PC-9 (cell line): ENCODE measurements around the gene ARV1. TPM values are rescaled to one million over a fixed set of nuclear protein-coding genes. Genes with fewer than 3 reads are reported as not detected.

Source experiments
- BruUV-seq: library from RNA; stranded (reverse); fragments of 400-500 nt; replicated peaks from 2 replicates; lab custom pipeline; 2021; lab: Mats Ljungman, UMichigan
- CTCF ChIA-PET: fragments of 300-600 bp; sonication (Branson Sonifier 250); formaldehyde crosslinking; loops from one replicate; lab custom pipeline; 2022; ENCODE audit warnings: antibody characterized with exemption; lab: Charles Lee
- POLR2A ChIA-PET: fragments of 300-600 bp; sonication (Branson Sonifier 250); formaldehyde crosslinking; loops from one replicate; lab custom pipeline; 2022; ENCODE audit warnings: antibody characterized with exemption; ENCODE audit not compliant: unreplicated experiment; lab: Charles Lee
- DNase-seq, 2 experiments: peaks; one replicate each; pipeline versions ENCODE4 v3.0.0 to v3.0.0-alpha.2; 2015 to 2022; ENCODE audit warnings: mixed read lengths in 1 of 2
- H2AFZ ChIP-seq: fragments of 200-600 bp; sonication (generic); 2 replicates; pipeline ENCODE4 v1.8.1; 2017; ENCODE audit warnings: antibody characterized with exemption
- H3F3A ChIP-seq: fragments of 200-600 bp; sonication (generic); 2 replicates; pipeline ENCODE4 v1.8.1; 2017; ENCODE audit warnings: antibody characterized with exemption, mild to moderate bottlenecking, low read depth; ENCODE audit not compliant: insufficient read depth
- H3K27ac ChIP-seq: fragments of 200-600 bp; sonication (generic); 2 replicates; pipeline ENCODE4 v1.6.1; 2016; ENCODE audit warnings: mixed run types
- H3K27me3 ChIP-seq: fragments of 200-600 bp; sonication (generic); 2 replicates; pipeline ENCODE4 v1.6.1; 2016; ENCODE audit warnings: low read depth, mixed run types; ENCODE audit not compliant: insufficient read depth
- H3K36me3 ChIP-seq: fragments of 200-600 bp; sonication (generic); 2 replicates; pipeline ENCODE4 v1.6.1; 2016; ENCODE audit warnings: low read depth, mixed run types
- H3K4me1 ChIP-seq: fragments of 200-600 bp; sonication (generic); replicated peaks from 2 replicates; pipeline ENCODE4 v1.6.1; 2016; ENCODE audit warnings: mixed run types; ENCODE audit not compliant: insufficient read depth
- H3K4me2 ChIP-seq: fragments of 200-600 bp; sonication (generic); 2 replicates; pipeline ENCODE4 v1.6.1; 2017; ENCODE audit warnings: mixed run types
- H3K4me3 ChIP-seq: fragments of 200-600 bp; sonication (generic); 2 replicates; pipeline ENCODE4 v1.6.1; 2016; ENCODE audit warnings: mixed run types
- H3K79me2 ChIP-seq: fragments of 200-600 bp; sonication (generic); 2 replicates; pipeline ENCODE4 v1.6.1; 2017; ENCODE audit warnings: low read depth, mixed run types
- H3K9me2 ChIP-seq: fragments of 200-600 bp; sonication (generic); 2 replicates; pipeline ENCODE4 v1.8.1; 2017; ENCODE audit warnings: mild to moderate bottlenecking; ENCODE audit not compliant: insufficient read depth
- H3K9me3 ChIP-seq: fragments of 200-600 bp; sonication (generic); 2 replicates; pipeline ENCODE4 v1.8.1; 2016; ENCODE audit warnings: low read depth; ENCODE audit not compliant: insufficient read depth
- H4K20me1 ChIP-seq: fragments of 200-600 bp; sonication (generic); 2 replicates; pipeline ENCODE4 v1.8.1; 2017; ENCODE audit not compliant: insufficient read depth
- CTCF ChIP-seq: fragments of 200-600 bp; sonication (generic); conservative IDR thresholded peaks from 2 replicates; pipeline ENCODE4 v1.6.1; 2017; ENCODE audit warnings: mixed run types, antibody characterized with exemption, mild to moderate bottlenecking, moderate library complexity
- EZH2 ChIP-seq: fragments of 200-600 bp; sonication (generic); IDR thresholded peaks from 2 replicates; pipeline ENCODE4 v1.8.0; 2017; ENCODE audit warnings: antibody characterized with exemption, low read depth
- intact Hi-C: fragments of 100-400 bp; cut with micrococcal nuclease; formaldehyde crosslinking; loops from one replicate; pipeline ENCODE4 v1.10.0; 2022; ENCODE audit not compliant: unreplicated experiment
- total RNA-seq: library from RNA; stranded (reverse); gene quantifications from 2 replicates; pipeline ENCODE4 v1.2.3, GENCODE V29; 2021

Gene ARV1
- total RNA-seq, 1 experiment from 2014 or later: 12.0 TPM

DNA sequence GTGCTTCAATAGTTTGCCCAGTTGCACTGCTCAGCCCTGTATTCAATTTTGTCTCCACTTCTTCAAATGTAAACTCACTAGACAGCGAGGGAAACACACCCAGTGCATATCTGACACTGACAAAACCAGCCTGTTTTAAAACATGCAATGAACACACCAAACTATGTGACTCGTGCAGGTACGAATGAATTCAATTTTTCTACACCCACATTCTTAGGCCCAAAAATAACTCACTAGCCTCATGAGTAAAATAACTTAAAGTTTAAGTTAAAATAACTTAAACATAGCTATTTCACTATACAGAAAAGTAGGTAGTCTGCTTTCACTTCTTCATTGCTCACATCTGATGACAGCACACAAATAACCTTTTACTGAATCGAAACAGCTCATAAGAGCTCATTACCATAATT is 21.3 kb upstream of the ARV1 start:
- CTCF ChIA-PET: no interaction called here
- H4K20me1 ChIP-seq: no peaks in the 10 kb centered on the region
- intact Hi-C loops: loop anchor here (2.0 kb wide), 1 partner anchor 17 kb away; no protein-coding TSS in a partner anchor

DNA sequence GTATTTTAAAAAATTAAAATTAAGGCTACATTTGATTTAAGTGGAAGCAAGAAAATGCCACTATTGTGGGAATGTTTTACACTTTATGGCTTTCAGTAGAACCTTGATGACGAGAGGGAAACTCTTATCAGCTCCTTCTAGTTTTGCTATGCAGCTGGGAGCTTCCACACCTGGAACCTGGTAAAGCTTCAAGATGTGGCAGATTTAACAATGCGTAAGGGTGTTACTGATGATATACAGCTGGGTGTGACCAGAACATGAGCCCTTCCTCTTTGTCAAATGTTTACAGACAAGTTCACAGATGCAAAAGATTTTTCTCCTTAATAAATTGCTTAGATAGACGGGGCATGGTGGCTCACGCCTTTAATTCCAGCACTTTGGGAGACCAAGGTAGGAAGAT is 20.5 kb upstream of the ARV1 start:
- H3K4me2 ChIP-seq: no peak overlapping the region
- H4K20me1 ChIP-seq: no peaks in the 10 kb centered on the region
- ChIA-PET CTCF (interaction anchor here (0.6 kb wide), 1 partner anchor 465 kb away, joined by 5 read pairs; no protein-coding TSS in a partner anchor), POLR2A (no interaction called here)
- no peak overlapping the region for H2AFZ ChIP-seq
- no peak overlapping the region for H3K4me3 ChIP-seq
- H3K27me3 ChIP-seq: no peaks in the 10 kb centered on the region
- no peaks in the 10 kb centered on the region for H3K79me2 ChIP-seq
- no peak for DNase-seq
- H3K9me2 ChIP-seq: no peaks in the 10 kb centered on the region
- H3F3A ChIP-seq: no peaks in the 10 kb centered on the region
- BruUV-seq: no TSS peak
- intact Hi-C loops: no loop called here
- H3K9me3 ChIP-seq: no peaks in the 10 kb centered on the region
- H3K36me3 ChIP-seq: 0 out of 2 replicates have a peak, but pooled peaks cover 10% of the 10 kb centered on the region
- no peak for TF ChIP-seq CTCF
- no peak for TF ChIP-seq EZH2
- no peaks in the 10 kb centered on the region for H3K4me1 ChIP-seq
- no peak overlapping the region for H3K27ac ChIP-seq

More for the DNA sequence above, 21.3 kb upstream of the ARV1 start:
- DNase-seq: no peak
- Histone ChIP-seq H3K27ac (no peak overlapping the region), H3K9me2 (no peaks in the 10 kb centered on the region), H3K36me3 (0 out of 2 replicates have a peak, but pooled peaks cover 14% of the 10 kb centered on the region), H2AFZ (no peak overlapping the region), H3F3A (no peaks in the 10 kb centered on the region), H3K4me2 (no peak overlapping the region), H3K79me2 (no peaks in the 10 kb centered on the region), H3K4me1 (no peaks in the 10 kb centered on the region), H3K4me3 (no peak overlapping the region), H3K27me3 (no peaks in the 10 kb centered on the region), H3K9me3 (no peaks in the 10 kb centered on the region)
- no TSS peak for BruUV-seq
- TF ChIP-seq EZH2 (no peak), CTCF (no peak)
- POLR2A ChIA-PET: no interaction called here

DNA sequence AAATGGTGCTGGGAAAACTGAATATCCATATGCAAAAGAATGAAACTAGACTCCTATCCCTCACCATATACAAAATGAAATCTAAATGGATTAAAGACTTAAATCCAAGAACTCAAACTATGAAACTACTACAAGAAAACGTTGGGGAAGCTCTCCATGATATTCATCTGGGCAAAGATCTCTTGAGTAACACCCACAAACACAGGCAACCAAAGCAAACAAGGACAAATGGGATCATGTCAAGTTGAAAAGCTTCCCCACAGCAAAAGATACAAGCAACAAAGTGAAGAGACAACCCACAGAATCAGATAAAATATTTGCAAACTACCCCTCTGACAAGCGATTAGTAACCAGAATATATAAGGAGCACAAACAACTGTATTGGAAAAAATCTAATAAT is 14.0 kb upstream of the ARV1 start:
- Histone ChIP-seq H3K4me3 (no peak overlapping the region), H3K27ac (no peak overlapping the region), H3K4me1 (no peaks in the 10 kb centered on the region), H3F3A (no peaks in the 10 kb centered on the region), H3K36me3 (no peaks in the 10 kb centered on the region), H3K79me2 (no peaks in the 10 kb centered on the region), H3K4me2 (no peak overlapping the region), H3K27me3 (no peaks in the 10 kb centered on the region), H3K9me3 (no peaks in the 10 kb centered on the region), H3K9me2 (no peaks in the 10 kb centered on the region), H4K20me1 (no peaks in the 10 kb centered on the region), H2AFZ (no peak overlapping the region)
- no peak for DNase-seq
- intact Hi-C loops: no loop called here
- ChIA-PET CTCF (no interaction called here), POLR2A (no interaction called here)
- BruUV-seq: no TSS peak
- TF ChIP-seq CTCF (no peak), EZH2 (no peak)
